NCI-H2227 treated with DMSO at 0.1 percent for 48 hours (cell line): ENCODE data around the gene JOSD1.

Experiments used
- DNase-seq: peaks from one replicate; lab custom pipeline; 2025; lab: John Stamatoyannopoulos, UW

The JOSD1 gene

GRCh38 chr22:38733329-38733723 is 32.6 kb upstream of the JOSD1 start:
- DNase-seq: no peak

- DNase-seq: no peak
Observed at GRCh38 chr22:38732251-38732815, 31.6 kb upstream of the JOSD1 start.

GRCh38 chr22:38731703-38732161 is 31.0 kb upstream of the JOSD1 start:
- DNase-seq: no peak

GRCh38 chr22:38730411-38730871 is 29.7 kb upstream of the JOSD1 start:
- no peak for DNase-seq

- no peak for DNase-seq
Observed at GRCh38 chr22:38729946-38730345, 29.2 kb upstream of the JOSD1 start.

DNA sequence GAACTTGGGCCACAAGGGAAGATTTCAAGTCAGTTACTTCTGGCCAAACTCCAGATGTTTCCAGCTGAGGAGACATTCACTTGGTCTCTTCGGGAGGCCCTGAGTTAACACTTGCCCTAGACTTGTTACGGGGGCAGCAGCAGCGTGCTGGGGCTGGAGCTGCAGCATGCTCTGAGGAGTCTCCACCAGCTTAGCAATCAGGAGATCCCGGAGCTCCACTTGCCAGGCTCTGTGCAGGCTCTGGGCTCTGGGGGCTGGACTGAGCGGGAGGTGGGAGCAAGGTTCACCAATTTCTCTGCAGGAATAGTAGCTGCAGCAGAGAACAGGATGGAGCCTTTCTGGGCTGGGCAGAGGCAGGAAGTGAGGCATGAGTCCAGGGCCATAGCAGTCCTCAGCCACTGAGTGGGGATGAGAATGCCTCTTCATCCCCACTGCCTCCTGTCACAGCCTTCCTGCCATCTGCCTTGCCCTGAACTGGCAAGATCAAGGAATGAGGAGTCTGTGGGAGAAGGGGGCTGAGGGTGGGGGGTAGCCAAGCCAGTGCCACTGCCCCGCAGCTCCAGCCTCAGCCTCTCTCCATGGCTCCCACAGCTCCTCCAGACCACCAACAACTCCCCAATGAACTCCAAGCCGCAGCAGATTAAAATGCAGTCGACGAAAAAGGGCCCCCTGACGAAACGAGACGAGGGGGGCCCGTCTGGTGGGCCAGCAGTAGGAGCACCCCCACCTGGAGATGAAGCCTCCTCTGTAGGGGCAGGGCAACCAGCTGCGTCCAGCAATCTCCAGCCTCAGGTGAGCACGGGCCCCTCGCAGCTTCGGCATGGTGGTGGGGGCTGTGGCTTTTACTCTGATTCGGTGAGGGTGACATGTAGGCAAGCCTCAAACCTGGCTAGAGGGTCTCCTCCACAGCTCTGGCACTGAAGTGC is 28.4 kb upstream of the JOSD1 start:
- no peak for DNase-seq

DNA sequence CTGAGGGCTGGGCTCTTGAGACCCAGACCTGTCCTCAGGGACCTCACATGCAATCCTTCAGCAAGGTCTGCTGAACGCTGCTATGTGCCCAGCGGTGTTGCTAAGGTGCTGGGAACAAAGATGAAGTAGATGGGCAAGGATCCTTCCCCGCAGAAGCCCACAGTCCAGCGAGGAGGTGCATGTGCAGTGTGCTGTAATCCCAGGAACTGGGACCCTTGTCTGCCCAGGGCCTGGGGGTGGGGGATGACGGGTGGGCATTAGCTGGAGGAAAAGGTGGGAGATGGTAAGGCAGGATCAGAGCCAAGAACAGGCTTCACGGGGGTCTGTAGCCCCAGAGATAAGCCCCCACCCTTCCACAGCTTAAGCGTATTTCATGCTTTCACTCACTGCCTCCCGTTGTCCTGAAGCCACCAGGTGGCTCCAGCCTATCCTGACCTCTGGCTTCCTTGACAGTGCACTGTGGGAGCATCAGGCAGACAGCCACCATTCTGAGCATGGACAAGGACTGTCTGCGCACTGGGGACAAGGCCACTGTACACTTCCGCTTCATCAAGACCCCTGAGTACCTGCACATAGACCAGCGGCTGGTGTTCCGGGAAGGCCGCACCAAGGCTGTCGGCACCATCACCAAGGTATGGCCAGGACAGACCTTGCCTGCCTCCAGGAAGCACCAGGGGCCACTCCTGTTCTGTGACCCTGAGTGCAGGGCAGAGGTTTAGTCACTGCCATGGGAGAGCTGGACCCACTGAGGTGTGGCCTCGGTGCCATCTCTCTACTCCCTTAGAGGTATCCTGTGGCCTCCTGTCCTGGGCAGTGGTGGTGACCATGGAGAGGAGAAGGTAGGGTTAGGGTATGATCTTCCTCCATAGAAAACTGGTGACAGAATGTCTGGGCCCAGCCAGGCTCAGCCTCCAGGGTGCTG is 27.0 kb upstream of the JOSD1 start:
- DNase-seq: no peak

- no peak for DNase-seq
Observed at GRCh38 chr22:38727123-38727522, 26.4 kb upstream of the JOSD1 start.

DNA sequence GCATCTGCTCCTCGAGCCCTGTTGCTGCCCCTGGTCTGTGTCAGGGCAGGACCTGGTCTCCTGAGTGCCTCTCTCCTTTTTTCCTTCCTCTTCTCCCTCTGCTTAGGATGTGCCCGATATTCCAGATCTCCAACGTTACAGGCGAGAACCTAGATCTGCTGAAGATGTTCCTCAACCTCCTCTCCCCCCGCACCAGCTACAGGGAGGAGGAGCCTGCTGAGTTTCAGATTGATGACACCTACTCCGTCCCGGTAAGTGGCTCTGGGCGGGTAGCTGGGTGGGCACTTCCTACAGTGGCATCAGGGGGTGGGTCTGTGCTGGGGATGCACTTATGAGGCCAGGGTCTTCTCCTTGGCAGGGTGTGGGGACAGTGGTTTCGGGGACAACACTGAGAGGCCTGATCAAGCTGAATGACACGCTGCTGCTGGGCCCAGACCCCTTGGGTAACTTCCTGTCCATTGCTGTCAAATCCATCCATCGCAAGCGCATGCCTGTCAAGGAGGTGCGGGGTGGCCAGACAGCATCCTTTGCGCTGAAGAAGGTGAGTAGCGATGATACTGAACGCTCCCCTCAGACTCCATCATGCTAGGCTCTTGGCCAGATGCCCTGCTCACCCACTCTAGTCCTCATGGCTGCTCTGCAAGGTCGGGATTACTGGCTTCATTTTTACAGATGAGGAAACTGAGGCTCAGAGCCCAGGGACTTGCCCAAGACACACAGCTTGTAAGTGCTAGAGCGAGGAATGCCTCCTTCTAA is 25.3 kb upstream of the JOSD1 start:
- no peak for DNase-seq

- no peak for DNase-seq
Observed at GRCh38 chr22:38724926-38725571, 24.3 kb upstream of the JOSD1 start.

- no peak for DNase-seq
Observed at GRCh38 chr22:38724176-38724575, 23.4 kb upstream of the JOSD1 start.

- DNase-seq: no peak
Observed at GRCh38 chr22:38721551-38721950, 20.8 kb upstream of the JOSD1 start.

DNA sequence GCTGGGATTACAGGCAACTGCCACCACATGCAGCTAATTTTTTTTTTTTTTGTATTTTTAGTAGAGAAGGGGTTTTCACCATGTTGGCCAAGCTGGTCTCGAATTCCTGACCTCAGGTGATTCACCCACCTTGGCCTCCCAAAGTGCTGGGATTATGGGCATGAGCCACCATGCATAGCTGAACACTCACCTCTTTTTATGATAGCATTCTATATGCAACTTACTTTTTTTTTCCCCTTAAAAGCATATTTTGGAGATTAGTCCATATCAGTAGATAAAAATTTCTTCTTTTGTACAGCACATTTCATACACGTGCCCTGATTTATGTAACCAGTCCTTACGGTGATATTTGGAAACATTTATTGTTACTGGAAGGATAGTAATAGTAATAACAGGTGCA is 19.6 kb upstream of the JOSD1 start:
- DNase-seq: no peak

DNA sequence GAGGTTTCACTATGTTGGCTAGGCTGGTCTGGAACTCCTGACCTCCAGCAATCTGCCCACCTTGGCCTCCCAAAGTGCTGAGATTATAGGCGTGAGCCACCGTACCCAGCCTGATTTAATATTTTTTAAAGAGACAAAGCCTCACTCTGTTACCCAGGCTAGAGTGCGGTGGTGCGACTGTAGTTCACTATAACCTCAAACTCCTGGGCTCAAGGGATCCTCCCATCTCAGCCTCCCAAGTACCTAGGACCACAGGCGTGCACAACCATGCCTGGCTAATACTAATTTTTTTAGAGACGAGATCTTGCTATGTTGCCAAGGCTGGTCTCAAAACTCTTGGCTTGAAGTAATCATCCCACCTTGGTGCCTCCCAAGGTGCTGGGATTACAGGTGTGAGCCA is 18.5 kb upstream of the JOSD1 start:
- no peak for DNase-seq

DNA sequence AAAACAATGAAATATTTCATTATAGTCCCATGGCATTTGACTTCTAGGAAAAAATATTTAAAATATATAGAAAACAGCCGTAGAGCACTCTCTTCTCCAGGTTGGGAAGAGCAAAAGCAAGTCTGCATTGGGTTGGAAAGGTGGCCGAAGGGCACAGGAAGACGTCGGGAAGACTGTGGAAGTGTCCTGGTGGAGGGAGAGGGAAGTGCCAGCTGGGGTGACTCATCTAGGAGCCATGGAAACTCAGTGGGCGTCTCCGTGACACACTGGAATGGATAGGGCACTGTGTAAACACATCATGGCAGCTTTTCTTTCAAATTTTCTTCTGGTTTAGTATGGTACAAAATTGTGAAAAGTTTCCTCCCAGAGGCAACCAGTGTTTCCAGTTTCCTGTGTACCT is 17.7 kb upstream of the JOSD1 start:
- peak; percentile 18 for DNase-seq

DNA sequence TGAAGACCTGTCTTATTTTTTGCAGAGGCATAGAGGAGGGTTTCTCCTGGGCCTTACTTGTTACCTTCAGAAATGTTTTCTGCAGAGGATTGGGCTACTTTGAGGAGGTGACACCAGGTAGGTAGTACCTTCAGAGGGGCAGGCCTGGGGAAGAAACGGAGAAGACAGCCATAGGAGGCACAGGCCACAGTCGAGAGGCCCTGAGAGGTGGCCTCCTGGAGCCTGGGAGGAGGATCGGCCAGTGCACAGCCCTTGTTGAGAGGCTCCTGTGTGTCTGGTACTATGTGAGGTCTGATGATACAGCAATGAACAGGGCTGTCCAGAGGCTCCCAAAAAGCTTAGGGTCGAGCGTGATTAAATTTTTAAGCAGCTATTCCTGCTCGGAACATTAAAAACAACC is 16.5 kb upstream of the JOSD1 start:
- DNase-seq: no peak

DNA sequence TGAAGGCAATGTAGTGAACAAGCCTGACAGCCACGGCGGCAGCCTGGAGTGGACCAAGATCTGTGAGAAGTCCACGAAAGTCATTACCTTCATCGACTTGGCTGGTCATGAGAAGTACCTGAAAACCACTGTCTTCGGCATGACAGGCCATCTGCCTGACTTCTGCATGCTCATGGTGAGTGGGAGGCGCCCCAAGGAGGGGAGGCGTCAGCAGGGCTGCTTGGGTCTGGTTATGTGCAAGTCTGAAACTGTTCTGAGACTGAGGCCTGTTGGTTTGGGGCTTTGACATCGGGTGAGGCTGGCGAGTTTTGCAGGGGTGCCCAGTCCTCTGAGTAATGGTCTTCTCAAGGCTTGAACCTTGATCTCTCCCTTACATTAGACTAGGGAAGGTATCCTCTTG is 16.1 kb upstream of the JOSD1 start:
- no peak for DNase-seq

DNA sequence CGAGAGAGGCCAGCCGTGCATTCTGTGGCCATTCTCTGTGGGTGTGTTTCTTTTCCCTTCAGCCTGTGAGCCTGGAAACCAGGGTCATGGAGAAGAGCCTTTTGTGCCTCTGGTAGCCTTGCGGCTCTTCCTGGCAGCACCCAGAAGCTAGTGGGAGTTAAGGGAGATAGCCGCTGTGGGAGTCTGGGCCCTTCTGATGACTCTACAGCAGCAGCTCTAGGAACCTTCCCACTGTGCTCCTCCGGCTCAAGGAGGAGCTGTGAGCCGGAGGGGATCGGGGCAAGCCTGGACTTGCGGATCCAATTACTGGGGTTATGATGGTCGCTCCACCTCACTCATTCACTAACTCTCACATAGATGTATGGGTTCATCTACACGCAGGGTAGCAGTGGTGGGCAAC is 15.5 kb upstream of the JOSD1 start:
- DNase-seq: no peak

- DNase-seq: no peak
Observed at GRCh38 chr22:38715852-38716251, 15.1 kb upstream of the JOSD1 start.

- no peak for DNase-seq
Observed at GRCh38 chr22:38715176-38715764, 14.5 kb upstream of the JOSD1 start.

- no peak for DNase-seq
Observed at GRCh38 chr22:38713921-38714320, 13.2 kb upstream of the JOSD1 start.
